Right ventricle myocardium superior (tissue), 1 donor: ENCODE results near the gene PLA2G2D. TPM values are rescaled to one million over a fixed set of nuclear protein-coding genes. Genes with fewer than 3 reads are reported as not detected.

Source experiments
- ATAC-seq: fragments of 200-7000 bp; cut with Tn5 transposase; one replicate; pipeline ENCODE4 v1.9.1; 2020; ENCODE audit warnings: mild to moderate bottlenecking; ENCODE audit not compliant: poor library complexity
- DNase-seq: peaks from one replicate; pipeline ENCODE4 v3.0.0-alpha.2; 2020
- intact Hi-C: fragments of 100-400 bp; cut with DNase I; formaldehyde crosslinking; loops from one replicate; pipeline ENCODE4 v1.11.2; 2022
- total RNA-seq: library from RNA; stranded (reverse); fragmentation: NEBNext Ultra II Directional; extraction: Animal tissue kit (Norgen Biotek cat#: 25700); gene quantifications from one replicate; pipeline ENCODE4 v1.2.1, GENCODE V29; 2021
- donor health status: DM: no; HTN: yes; CAD: no; lungs with severe emphysema.

PLA2G2D gene
- total RNA-seq, 1 donor from 2014 or later: not detected

DNA sequence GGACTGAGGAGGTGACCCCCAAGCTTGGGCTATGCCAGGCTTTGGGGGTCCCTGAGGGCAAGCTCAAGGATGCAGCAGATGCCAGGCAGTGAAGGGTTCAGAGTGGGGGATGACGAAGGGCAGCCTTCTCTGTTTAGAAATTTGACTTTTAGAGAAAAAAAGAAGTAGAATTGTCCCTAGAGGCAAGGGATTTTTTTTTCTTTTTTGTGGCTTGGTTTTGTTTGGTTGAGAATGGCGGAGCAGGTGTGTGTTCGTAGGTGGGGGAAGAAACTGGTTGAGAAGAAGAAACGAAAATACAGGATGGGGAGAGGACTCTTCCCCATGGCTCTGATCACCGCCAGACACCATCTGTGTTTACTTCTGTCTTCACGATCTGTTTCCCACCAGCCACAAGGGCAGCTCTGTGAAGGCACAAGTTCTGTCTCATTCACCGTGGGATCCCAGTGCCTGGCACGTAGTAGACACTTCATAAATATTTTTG is 41.1 kb downstream of the PLA2G2D start:
- DNase-seq (no peak), ATAC-seq (no peak)
- intact Hi-C loops: no loop called here

DNA sequence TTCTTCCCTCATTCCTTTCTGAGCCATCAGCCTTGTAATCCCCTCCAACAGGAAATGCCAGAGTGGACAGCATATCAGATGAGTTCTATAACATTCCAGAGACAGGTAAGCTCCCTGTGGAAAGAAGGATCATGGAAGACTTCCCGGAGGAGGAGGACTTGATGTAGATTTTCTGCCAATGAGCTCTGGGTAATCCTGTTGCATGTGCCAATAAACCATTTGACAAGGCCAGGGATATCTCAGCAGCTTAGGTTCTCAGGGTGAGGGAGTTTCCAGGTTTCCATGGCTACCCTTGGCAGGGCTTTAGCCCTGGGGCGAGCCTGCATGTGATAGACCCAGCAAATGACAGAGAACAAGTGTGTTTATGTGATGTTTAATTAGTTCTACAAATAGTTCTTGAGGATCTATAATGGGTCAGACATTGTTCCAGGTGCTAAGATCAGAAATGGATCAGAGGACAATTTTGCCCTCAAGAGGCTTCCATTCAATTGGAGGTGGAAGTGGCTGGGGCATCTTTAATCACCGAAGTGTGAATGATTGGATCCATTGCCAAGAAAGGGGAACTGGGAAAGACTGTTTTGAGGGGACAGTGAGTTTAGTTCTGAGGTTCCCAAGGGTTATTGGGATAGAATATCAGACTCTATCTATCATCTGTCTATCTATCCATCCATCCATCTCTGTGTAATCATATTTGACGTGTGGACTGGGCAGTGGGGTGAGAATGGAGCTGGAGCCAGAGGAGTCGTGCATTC is 42.5 kb downstream of the PLA2G2D start:
- DNase-seq: no peak
- no peak for ATAC-seq
- intact Hi-C loops: no loop called here

DNA sequence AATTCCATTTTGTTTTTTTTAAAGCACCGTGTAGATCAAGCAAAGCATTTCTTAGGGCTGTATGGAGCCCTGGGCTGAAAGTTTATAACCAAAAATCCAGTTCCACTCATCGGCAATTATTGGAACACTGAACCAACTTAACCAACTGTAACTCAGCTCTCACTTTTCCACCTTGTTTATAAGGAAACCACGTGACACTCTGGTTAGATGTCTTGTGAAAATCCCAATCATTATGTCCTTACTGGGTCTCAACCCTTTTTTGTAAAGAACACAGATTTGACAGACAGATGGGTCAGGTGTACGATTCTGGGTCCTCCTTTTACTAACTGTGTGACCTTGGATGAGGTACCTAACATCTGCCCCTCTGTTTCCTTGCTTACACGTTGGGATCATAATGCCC is 43.1 kb downstream of the PLA2G2D start:
- intact Hi-C loops: no loop called here
- DNase-seq (no peak), ATAC-seq (no peak)

DNA sequence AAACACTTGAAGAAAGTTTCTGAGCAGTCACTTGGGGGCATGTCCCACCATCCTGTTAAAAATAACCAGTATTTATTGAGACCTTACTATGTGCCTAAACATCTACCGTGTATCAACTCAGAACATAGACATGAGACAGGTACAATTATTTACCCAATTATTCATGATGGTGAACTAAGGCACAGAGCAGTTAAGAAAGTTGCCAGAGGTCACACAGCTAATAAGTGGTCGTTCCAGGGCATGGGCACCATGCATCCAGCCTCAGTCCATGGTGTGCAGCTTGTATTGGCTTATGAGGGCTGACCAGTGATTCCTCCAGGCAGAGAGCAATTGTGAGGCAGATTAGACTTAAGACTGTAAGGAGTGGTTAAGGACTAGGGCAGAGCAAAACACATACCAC is 44.0 kb downstream of the PLA2G2D start:
- intact Hi-C loops: no loop called here
- ATAC-seq (no peak), DNase-seq (no peak)

DNA sequence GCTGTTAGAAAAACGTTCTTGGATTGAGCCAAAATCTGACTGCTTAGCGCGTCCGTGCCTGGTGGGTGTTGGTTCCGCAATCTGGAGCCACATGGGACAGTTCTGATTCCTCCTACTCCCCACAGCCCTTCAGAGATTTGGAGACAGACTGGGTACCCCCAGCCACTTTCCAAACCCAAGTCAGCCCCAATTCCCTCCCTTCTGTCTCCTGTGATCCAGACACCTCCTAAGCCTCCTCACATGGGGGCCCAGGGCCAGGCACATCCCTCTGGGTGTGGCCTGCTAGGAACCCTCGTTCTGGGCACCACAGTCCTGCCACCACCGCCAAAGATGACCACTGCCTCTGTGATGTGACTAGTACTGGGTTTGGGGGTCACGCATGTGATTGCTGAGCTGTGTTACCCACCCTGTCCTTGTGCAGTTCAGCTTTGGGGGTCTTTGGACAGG is 44.6 kb downstream of the PLA2G2D start:
- intact Hi-C loops: no loop called here
- no peak for ATAC-seq
- no peak for DNase-seq

DNA sequence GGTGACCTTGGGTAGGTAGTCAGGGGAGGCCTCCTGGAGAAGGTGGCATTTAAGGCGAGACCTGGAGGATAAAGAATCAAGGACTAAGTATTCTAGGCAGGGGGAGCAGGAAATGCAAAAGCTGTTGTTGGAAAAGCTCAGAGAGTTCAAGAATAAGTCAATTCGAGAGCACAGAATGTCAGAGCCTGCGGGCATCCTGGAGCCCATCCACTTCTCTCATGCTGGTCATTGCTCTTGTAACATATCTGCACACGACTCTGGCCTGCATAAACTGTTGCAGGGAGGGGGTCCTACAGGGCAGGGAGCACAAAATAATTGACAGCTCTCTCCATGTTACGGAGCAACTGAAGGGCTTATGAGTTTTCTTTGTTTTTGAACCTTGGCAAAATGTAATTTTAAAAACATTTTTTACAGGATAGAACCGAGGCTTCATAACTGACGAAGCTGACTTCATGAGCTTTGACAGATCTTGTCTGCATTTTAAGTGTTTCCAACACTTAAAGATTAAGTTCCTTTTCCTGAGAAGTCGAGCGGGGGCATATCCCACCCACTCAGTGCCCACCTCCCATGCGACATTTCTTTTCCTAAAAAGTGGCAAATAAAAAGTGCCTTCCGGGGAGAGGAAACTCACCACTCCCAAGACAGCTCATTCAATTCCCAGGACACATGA is 45.1 kb downstream of the PLA2G2D start:
- intact Hi-C loops: no loop called here
- ATAC-seq (no peak), DNase-seq (no peak)

DNA sequence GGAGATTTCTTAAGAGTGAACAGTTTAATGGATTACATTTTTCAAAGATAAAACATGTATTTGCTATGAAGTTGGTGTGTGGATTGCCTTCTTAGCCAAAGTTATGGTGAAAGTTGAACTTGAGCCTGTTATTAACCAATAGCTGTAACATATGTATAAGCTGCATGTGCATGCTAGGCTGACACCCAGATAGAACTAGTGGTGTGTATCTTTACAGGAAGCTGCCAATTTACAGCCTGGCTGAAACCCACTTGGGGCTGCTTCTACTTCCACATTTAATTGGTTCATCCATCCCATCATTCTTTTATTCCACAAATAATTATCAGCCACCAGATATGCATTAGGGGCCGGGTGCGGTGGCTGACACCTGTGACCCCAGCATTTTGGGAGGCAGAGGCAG is 46.1 kb downstream of the PLA2G2D start:
- no peak for ATAC-seq
- intact Hi-C loops: no loop called here
- DNase-seq: no peak

DNA sequence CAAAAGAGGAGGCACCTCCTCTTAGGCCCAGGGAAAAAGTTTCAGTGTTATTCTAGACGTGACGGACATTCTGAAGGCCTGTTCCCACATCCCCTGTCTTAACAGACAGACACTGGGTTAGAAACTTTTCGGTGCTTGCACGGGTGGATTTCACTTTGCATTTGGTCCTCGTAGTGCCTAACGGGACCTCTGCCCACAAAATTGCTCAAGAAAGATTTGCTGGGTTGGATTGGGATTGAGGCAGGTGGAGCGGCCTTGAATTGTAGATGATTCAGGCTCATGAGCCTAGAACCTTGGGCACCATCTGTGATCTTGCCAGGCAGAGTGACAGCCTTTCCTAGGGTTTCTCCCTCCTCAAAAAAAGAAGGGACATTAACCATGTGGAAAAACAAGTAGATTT is 46.6 kb downstream of the PLA2G2D start:
- ATAC-seq: no peak
- no peak for DNase-seq
- intact Hi-C loops: no loop called here

DNA sequence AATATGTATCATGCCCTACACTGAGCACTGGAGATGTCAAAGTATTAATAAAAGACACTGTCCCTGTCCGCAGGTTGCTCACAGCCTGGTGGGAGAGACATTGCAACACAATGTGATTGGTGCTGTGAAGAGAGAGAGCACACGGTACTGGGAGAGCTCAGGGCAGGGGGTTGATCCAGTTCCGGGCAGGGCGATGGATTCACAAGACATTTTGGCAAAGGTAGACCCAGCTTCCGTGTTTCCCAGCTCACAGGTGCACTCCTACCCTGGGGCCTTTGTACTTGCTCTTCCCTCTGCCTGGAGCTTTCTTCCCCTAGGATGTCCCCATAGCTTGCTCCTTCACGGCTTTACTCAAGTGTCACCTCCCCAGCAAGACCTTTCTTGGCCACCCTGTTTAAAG is 47.9 kb downstream of the PLA2G2D start:
- intact Hi-C loops: no loop called here
- DNase-seq: no peak
- peak; percentile 7 for ATAC-seq

DNA sequence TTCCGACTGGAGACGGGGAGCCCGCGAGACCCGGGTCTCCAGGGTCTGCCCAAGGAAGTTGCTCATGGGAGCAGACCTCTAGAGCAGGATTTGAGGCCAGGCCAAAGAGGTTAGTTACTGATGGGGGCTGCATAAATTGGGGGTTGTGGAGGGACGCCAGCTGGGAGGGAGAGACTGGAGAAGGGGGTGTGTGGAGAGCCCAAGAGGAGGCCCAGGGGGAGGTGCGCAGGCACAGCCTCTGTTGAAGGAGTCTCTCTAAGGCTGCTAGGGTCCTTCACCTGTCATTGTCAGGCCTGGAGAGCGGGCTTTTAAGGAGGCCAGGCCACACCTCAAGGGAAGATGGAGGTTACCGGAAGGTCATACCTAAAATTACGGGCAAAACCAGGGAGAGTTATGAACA is 49.0 kb downstream of the PLA2G2D start:
- ATAC-seq (peak; percentile 57), DNase-seq (peak; percentile 54)
- intact Hi-C loops: no loop called here

DNA sequence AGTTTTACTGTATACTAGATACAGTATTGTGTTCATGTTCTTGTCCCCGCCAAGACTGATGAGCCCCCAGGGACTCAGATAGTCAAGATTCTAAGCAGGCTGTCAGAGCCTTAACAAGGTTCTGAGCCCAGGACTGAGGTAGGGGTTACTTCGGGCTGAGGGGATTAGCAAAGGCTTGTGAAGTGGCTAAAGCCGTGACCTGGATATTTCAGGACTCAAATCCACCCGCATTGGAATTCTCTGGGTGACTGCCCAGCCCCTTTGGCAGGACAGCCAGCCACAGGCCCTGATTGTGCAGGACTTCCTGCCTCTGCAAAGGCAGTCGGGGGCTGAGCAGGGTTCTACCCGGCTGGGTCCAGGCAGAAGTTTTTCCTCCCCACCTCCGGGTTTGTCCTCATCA is 49.5 kb downstream of the PLA2G2D start, which contains the start of gene PLA2G5:
Gene PLA2G5, plus strand, starts transcription at position 321 of the 400 bp plus-strand sequence. CDS start 14,637 bp downstream, outside the sequence.
- DNase-seq (peak; percentile 92), ATAC-seq (peak; percentile 93)
- intact Hi-C loops: no loop called here

DNA sequence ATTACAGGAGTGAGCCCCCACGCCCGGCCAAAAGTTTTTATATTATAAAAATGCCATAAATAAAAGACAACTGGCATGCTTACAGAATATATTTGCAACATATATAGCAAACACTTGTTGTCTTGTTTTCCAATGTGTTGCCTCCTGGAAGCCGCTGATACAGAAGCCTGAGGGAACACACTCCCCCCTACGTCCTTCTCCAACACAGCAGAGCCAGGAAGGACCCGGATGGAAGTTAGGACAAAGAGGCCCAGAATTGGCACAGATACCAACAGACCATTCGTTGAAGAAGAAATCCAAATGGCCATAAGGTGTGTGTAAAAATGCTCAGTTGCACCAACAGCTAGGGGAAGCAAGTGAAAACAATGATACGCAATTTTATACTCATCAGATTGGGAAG is 50.6 kb downstream of the PLA2G2D start:
- no peak for ATAC-seq
- no peak for DNase-seq
- intact Hi-C loops: no loop called here

DNA sequence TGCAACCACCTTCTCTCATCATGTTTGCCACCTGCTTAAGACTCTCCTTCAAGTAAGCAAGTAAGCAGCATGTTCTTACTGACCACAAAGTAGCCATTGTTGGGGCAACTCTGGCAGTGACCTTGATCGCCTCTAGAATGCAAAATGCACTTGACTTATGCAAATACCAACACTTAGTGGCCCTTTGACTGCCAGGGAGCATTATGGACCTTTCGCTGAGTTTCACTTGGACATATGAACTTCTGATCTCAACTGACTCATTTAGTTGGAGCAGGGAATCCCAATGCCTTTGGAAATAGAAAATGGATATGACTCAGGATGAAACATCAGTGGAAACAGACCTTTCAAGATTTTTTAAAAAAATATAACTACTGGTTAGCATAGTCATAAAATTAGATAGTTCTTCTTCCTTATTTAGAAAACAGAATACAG is 55.5 kb downstream of the PLA2G2D start:
- intact Hi-C loops: no loop called here
- DNase-seq (no peak), ATAC-seq (no peak)

Other genes starting within 250 kb of the PLA2G2D start
- gene OTUD3, start 237.1 kb downstream of the PLA2G2D start, total RNA-seq: 3.0 TPM
- gene PLA2G2E, start 195.9 kb downstream of the PLA2G2D start, total RNA-seq: not detected
- 154 TPM for gene PLA2G2A, start 139.9 kb downstream of the PLA2G2D start, total RNA-seq
- gene PLA2G5, start 49.3 kb downstream of the PLA2G2D start, total RNA-seq: 56.7 TPM
- not detected for gene PLA2G2F, start 19.8 kb upstream of the PLA2G2D start, total RNA-seq
- gene UBXN10, start 66.6 kb upstream of the PLA2G2D start, total RNA-seq: 2.2 TPM
- not detected for gene PLA2G2C, start 67.0 kb upstream of the PLA2G2D start, total RNA-seq
- gene VWA5B1, start 171.3 kb upstream of the PLA2G2D start, total RNA-seq: 0.13 TPM